Medulla oblongata (tissue), 1 donor: Measurements from ENCODE around the gene RAB44.

Experiments
- DNase-seq: peaks from one replicate; pipeline ENCODE4 v3.0.0-alpha.2; 2015; ENCODE audit errors: extremely low spot score

The RAB44 gene

GRCh38 chr6:36729161-36729524 is 31.5 kb downstream of the RAB44 start:
- DNase-seq: no peak

GRCh38 chr6:36730424-36731380 is 33.1 kb downstream of the RAB44 start:
- DNase-seq: no peak

- no peak for DNase-seq
These were observed 34.1 kb downstream of the RAB44 start for GRCh38 chr6:36731622-36732310.

GRCh38 chr6:36733300-36733699 is 35.7 kb downstream of the RAB44 start:
- no peak for DNase-seq

GRCh38 chr6:36734486-36735060 is 36.9 kb downstream of the RAB44 start:
- DNase-seq: no peak

- DNase-seq: peak; percentile 47
These were observed 37.8 kb downstream of the RAB44 start for GRCh38 chr6:36735110-36736071.

- DNase-seq: no peak
These were observed 39.6 kb downstream of the RAB44 start for GRCh38 chr6:36737043-36737785.

- DNase-seq: no peak
These were observed 40.5 kb downstream of the RAB44 start for GRCh38 chr6:36738108-36738507.

GRCh38 chr6:36739947-36740817 is 42.6 kb downstream of the RAB44 start:
- DNase-seq: no peak

GRCh38 chr6:36740818-36741179 is 43.2 kb downstream of the RAB44 start:
- DNase-seq: no peak

GRCh38 chr6:36742146-36742545 is 44.5 kb downstream of the RAB44 start:
- no peak for DNase-seq

- no peak for DNase-seq
These were observed 45.4 kb downstream of the RAB44 start for GRCh38 chr6:36743032-36743431.

GRCh38 chr6:36743538-36744303 is 46.1 kb downstream of the RAB44 start:
- no peak for DNase-seq

GRCh38 chr6:36744304-36744673 is 46.7 kb downstream of the RAB44 start:
- DNase-seq: no peak

GRCh38 chr6:36745283-36745682 is 47.7 kb downstream of the RAB44 start:
- no peak for DNase-seq

GRCh38 chr6:36745836-36746235 is 48.2 kb downstream of the RAB44 start:
- no peak for DNase-seq

- DNase-seq: no peak
These were observed 48.6 kb downstream of the RAB44 start for GRCh38 chr6:36746251-36746650.

GRCh38 chr6:36749829-36750489 is 52.3 kb downstream of the RAB44 start:
- DNase-seq: no peak

- DNase-seq: no peak
These were observed 53.5 kb downstream of the RAB44 start for GRCh38 chr6:36751091-36751490.
